PC-3 (cell line): Measurements from ENCODE around the gene EPN2. TPM values are rescaled to one million over a fixed set of nuclear protein-coding genes. Genes with fewer than 3 reads are reported as not detected.

Experiments
- ATAC-seq: fragments of 200-7000 bp; cut with Tn5 transposase; 2 replicates; pipeline ENCODE4 v1.9.1; 2020; ENCODE audit warnings: mild to moderate bottlenecking, moderate library complexity
- BruUV-seq: library from RNA; stranded (reverse); fragments of 400-500 nt; replicated peaks from 2 replicates; lab custom pipeline; 2021; lab: Mats Ljungman, UMichigan
- CTCF ChIA-PET: fragments of 300-600 bp; sonication (Branson Sonifier 250); formaldehyde crosslinking; loops from one replicate; lab custom pipeline; 2022; ENCODE audit warnings: antibody characterized with exemption; lab: Charles Lee
- POLR2A ChIA-PET: fragments of 300-600 bp; sonication (Branson Sonifier 250); formaldehyde crosslinking; loops from one replicate; lab custom pipeline; 2022; ENCODE audit warnings: antibody characterized with exemption; ENCODE audit not compliant: unreplicated experiment; lab: Charles Lee
- DNase-seq: peaks from one replicate; pipeline ENCODE4 v3.0.0-alpha.2; 2015
- H2AFZ ChIP-seq: fragments of 300-600 bp; sonication (generic); 2 replicates; pipeline ENCODE4 v1.6.0; 2016; ENCODE audit warnings: antibody characterized with exemption, low read length
- H3F3A ChIP-seq: fragments of 300-600 bp; sonication (generic); one replicate; pipeline ENCODE4 v1.6.0; 2017; ENCODE audit warnings: antibody characterized with exemption, low read length, control low read depth, mild to moderate bottlenecking; ENCODE audit not compliant: unreplicated experiment
- H3K27ac ChIP-seq: fragments of 300-600 bp; sonication (generic); 2 replicates; pipeline ENCODE4 v1.5.1; 2016; ENCODE audit warnings: mild to moderate bottlenecking, low read length
- H3K27me3 ChIP-seq: fragments of 300-600 bp; sonication (generic); 2 replicates; pipeline ENCODE4 v1.6.1; 2016; ENCODE audit warnings: low read length, mixed read lengths
- H3K36me3 ChIP-seq: fragments of 300-600 bp; sonication (generic); 2 replicates; pipeline ENCODE4 v1.6.1; 2016; ENCODE audit warnings: low read depth, mixed run types, low read length, mixed read lengths
- H3K4me1 ChIP-seq: fragments of 300-600 bp; sonication (generic); 2 replicates; pipeline ENCODE4 v1.5.1; 2016; ENCODE audit warnings: low read length; ENCODE audit not compliant: insufficient read depth
- H3K4me2 ChIP-seq: fragments of 300-600 bp; sonication (generic); 2 replicates; pipeline ENCODE4 v1.6.0; 2016; ENCODE audit warnings: low read length
- H3K4me3 ChIP-seq: fragments of 300-600 bp; sonication (generic); 2 replicates; pipeline ENCODE4 v1.5.1; 2016; ENCODE audit warnings: mild to moderate bottlenecking, low read length, mixed read lengths
- H3K79me2 ChIP-seq: fragments of 300-600 bp; sonication (generic); 2 replicates; pipeline ENCODE4 v1.6.1; 2017; ENCODE audit warnings: low read length, mixed read lengths
- H3K9ac ChIP-seq: fragments of 300-600 bp; sonication (generic); 2 replicates; pipeline ENCODE4 v1.6.0; 2016; ENCODE audit warnings: mild to moderate bottlenecking, low read length
- H3K9me2 ChIP-seq: fragments of 300-600 bp; sonication (generic); replicated peaks from 2 replicates; pipeline ENCODE4 v1.6.1; 2016; ENCODE audit warnings: mixed run types, low read length, mixed read lengths
- H3K9me3 ChIP-seq: fragments of 300-600 bp; sonication (generic); 2 replicates; pipeline ENCODE4 v1.6.1; 2016; ENCODE audit warnings: low read length, mixed read lengths
- H4K20me1 ChIP-seq: fragments of 300-600 bp; sonication (generic); 2 replicates; pipeline ENCODE4 v1.6.1; 2016; ENCODE audit warnings: low read length, mixed read lengths
- CTCF ChIP-seq: fragments of 300-600 bp; sonication (generic); conservative IDR thresholded peaks from 2 replicates; pipeline ENCODE4 v1.5.1; 2017; ENCODE audit warnings: antibody characterized with exemption, low read depth, mild to moderate bottlenecking, low read length
- EZH2 ChIP-seq: fragments of 300-600 bp; sonication (generic); IDR thresholded peaks from one replicate; pipeline ENCODE4 v1.6.1; 2017; ENCODE audit warnings: antibody characterized with exemption, mild to moderate bottlenecking, low read length; ENCODE audit not compliant: unreplicated experiment
- EZH2phosphoT487 ChIP-seq: fragments of 300-600 bp; sonication (generic); IDR thresholded peaks from 2 replicates; pipeline ENCODE4 v1.6.1; 2018; ENCODE audit warnings: mild to moderate bottlenecking, antibody characterized with exemption, low read length, borderline replicate concordance
- intact Hi-C: fragments of 100-400 bp; cut with micrococcal nuclease; formaldehyde crosslinking; loops from 2 replicates; pipeline ENCODE4 v1.9.0; 2023
- total RNA-seq: library from RNA; depleted of rRNA; stranded (reverse); fragments of >200 nt; gene quantifications from 2 replicates; pipeline ENCODE4 v1.2.3, GENCODE V29; 2014

EPN2 gene
- total RNA-seq, 1 experiment from 2014 or later = 46.4 TPM

DNA sequence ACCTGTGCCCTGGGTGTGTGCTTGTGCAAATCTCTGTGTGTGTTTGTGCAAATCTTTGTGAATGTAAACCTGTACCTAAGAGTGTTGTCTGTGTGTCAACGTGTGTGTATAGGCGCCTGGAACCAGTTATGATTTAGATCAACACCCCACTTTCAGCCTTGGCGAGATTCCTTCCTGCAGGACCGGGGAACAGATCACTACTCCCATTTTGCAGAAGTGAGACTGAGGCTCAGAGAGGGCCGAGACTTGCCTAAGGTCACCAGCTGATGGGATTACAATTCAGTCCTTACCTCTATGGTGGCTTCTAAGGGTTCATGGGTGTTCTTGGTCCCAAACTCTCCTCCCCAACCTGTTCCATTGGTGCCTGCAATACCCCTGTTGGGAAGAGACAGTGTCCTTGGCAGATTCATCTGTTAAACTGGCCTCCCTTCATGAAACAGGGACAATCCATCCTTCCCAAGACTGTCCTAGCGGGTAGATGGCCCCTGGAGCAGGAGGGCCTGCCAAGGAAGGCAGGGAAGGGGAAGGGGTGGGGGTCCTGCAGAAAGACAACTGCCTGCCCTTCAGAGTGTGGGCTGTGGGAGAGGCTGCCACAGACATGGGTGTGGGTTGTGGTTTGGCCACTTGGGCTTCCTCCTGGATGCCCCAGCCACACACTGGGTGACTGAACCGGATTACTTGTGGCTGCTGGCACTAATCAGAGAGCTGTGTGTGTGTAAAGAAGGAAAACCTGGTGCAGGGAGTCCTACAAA lies 134.3 kb downstream of the EPN2 start:
- Histone ChIP-seq H3K27ac (no peak overlapping the region), H3K4me3 (no peak overlapping the region), H3K79me2 (peaks cover 9% of the 10 kb centered on the region; the same call in 1 of the 2 replicates), H3K27me3 (no peaks in the 10 kb centered on the region), H4K20me1 (no peaks in the 10 kb centered on the region), H2AFZ (no peak overlapping the region), H3F3A (no peaks in the 10 kb centered on the region), H3K9me2 (no peaks in the 10 kb centered on the region), H3K36me3 (no peaks in the 10 kb centered on the region), H3K4me2 (no peak overlapping the region), H3K4me1 (peaks cover 6% of the 10 kb centered on the region; the same call in 1 of the 2 replicates), H3K9me3 (no peaks in the 10 kb centered on the region), H3K9ac (no peak overlapping the region)
- ATAC-seq (no peak), DNase-seq (no peak)
- no TSS peak for BruUV-seq
- intact Hi-C loops = no loop called here
- ChIA-PET CTCF (no interaction called here), POLR2A (no interaction called here)
- no peak for TF ChIP-seq CTCF
- TF ChIP-seq EZH2 = no peak
- no peak for TF ChIP-seq EZH2phosphoT487

DNA sequence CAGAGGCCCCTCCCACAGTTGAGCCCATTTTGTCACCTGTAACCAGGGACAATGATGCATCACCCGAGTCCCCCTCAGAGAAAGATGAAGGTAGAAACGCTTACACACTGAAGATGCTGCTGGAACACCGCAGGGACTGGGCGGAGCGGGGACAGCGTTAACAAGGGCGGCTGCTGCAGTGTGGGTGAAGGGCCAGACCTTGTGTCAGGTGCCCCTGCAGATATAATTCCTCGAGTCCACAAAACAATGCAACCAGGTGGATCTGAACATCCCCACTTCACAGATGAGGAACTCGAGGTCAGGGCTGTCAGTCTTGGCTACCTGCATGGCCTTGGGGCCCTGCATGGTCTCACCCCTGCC lies 134.8 kb downstream of the EPN2 start:
- no peak for TF ChIP-seq EZH2phosphoT487
- no peak for TF ChIP-seq EZH2
- no peak for TF ChIP-seq CTCF
- Histone ChIP-seq H3K27me3 (no peaks in the 10 kb centered on the region), H3K27ac (no peak overlapping the region), H3F3A (no peaks in the 10 kb centered on the region), H3K4me3 (no peak overlapping the region), H3K9me3 (no peaks in the 10 kb centered on the region), H3K9ac (no peak overlapping the region), H3K4me2 (no peak overlapping the region), H3K4me1 (peaks cover 9% of the 10 kb centered on the region; the same call in 1 of the 2 replicates), H4K20me1 (no peaks in the 10 kb centered on the region), H3K9me2 (no peaks in the 10 kb centered on the region), H2AFZ (no peak overlapping the region), H3K36me3 (no peaks in the 10 kb centered on the region), H3K79me2 (peaks cover 9% of the 10 kb centered on the region; the same call in 1 of the 2 replicates)
- DNase-seq (no peak), ATAC-seq (no peak)
- ChIA-PET POLR2A (no interaction called here), CTCF (no interaction called here)
- no TSS peak for BruUV-seq
- intact Hi-C loops = no loop called here

GRCh38 chr17:19372439-19372838 lies 135.3 kb downstream of the EPN2 start:
- no peak for TF ChIP-seq EZH2phosphoT487
- no peak for TF ChIP-seq EZH2
- TF ChIP-seq CTCF = no peak
- H3K9me3 ChIP-seq = no peaks in the 10 kb centered on the region
- POLR2A ChIA-PET = no interaction called here

More at GRCh38 chr17:19372439-19372838, 135.3 kb downstream of the EPN2 start:
- no peaks in the 10 kb centered on the region for H4K20me1 ChIP-seq
- H3K27ac ChIP-seq = no peak overlapping the region
- CTCF ChIA-PET = no interaction called here
- no peak overlapping the region for H3K4me3 ChIP-seq
- ATAC-seq (no peak), DNase-seq (no peak)
- no TSS peak for BruUV-seq
- no peak overlapping the region for H2AFZ ChIP-seq
- no peak overlapping the region for H3K9ac ChIP-seq
- no peak overlapping the region for H3K4me2 ChIP-seq
- no peaks in the 10 kb centered on the region for H3K27me3 ChIP-seq
- intact Hi-C loops = no loop called here
- H3F3A ChIP-seq = no peaks in the 10 kb centered on the region
- no peaks in the 10 kb centered on the region for H3K36me3 ChIP-seq
- peaks cover 11% of the 10 kb centered on the region; the same call in 1 of the 2 replicates for H3K4me1 ChIP-seq
- no peaks in the 10 kb centered on the region for H3K9me2 ChIP-seq
- H3K79me2 ChIP-seq = peaks cover 9% of the 10 kb centered on the region; the same call in 1 of the 2 replicates
